SK-N-SH (cell line): ENCODE results near the gene MRPS15.
"Not testable (repeated sequence)": the region's sequence is repeated elsewhere in the genome, so short reads cannot be mapped to it uniquely, and the experiment has no call there.

Experiments used
- CHD2 ChIP-seq: fragments of 150-350 bp; IDR thresholded peaks from 2 replicates; pipeline ENCODE4 v1.6.1; 2018; ENCODE audit warnings: low read length; ENCODE audit not compliant: partially characterized antibody
- EP300 ChIP-seq, 2 experiments: IDR thresholded peaks; 2 replicates each; pipeline versions ENCODE4 v1.4.0 to v1.6.1; 2012; ENCODE audit warnings: borderline replicate concordance in 1 of 2, low read depth in 1 of 2, low read length in 1 of 2
- GABPA ChIP-seq: IDR thresholded peaks from 2 replicates; pipeline ENCODE4 v1.4.0; 2012; ENCODE audit warnings: low read depth, mild to moderate bottlenecking
- POLR2AphosphoS5 ChIP-seq: IDR thresholded peaks from 2 replicates; pipeline ENCODE4 v1.6.1; 2012; ENCODE audit warnings: low read depth, low read length
- RFX5 ChIP-seq: IDR thresholded peaks from 2 replicates; pipeline ENCODE4 v1.6.1; 2012; ENCODE audit warnings: mild to moderate bottlenecking, improper control_type of control experiment, low read length
- RXRA ChIP-seq: IDR thresholded peaks from 2 replicates; pipeline ENCODE4 v1.4.0; 2012; ENCODE audit warnings: low read depth, mild to moderate bottlenecking, borderline replicate concordance
- TEAD4 ChIP-seq: IDR thresholded peaks from 2 replicates; pipeline ENCODE4 v1.4.0; 2012; ENCODE audit warnings: mild to moderate bottlenecking, borderline replicate concordance; ENCODE audit not compliant: insufficient read depth
- YY1 ChIP-seq: IDR thresholded peaks from 2 replicates; pipeline ENCODE4 v1.4.0; 2012; ENCODE audit warnings: low read depth, mild to moderate bottlenecking
- TF ChIP-seq, protein P1 (sequence below): fragments of 200-600 bp; sonication (generic); IDR thresholded peaks from 2 replicates; pipeline ENCODE4 v1.6.1; 2017; ENCODE audit warnings: antibody characterized with exemption, mild to moderate bottlenecking, moderate library complexity
- TF ChIP-seq, protein P2 (sequence below): IDR thresholded peaks from 2 replicates; pipeline ENCODE4 v1.4.0; 2012; ENCODE audit warnings: low read depth, borderline replicate concordance
- TF ChIP-seq, protein P3 (sequence below): IDR thresholded peaks from 2 replicates; pipeline ENCODE4; 2012
- TF ChIP-seq, protein P4 (sequence below): IDR thresholded peaks from 2 replicates; pipeline ENCODE4 v1.4.0; 2012; ENCODE audit warnings: low read depth

DNA sequence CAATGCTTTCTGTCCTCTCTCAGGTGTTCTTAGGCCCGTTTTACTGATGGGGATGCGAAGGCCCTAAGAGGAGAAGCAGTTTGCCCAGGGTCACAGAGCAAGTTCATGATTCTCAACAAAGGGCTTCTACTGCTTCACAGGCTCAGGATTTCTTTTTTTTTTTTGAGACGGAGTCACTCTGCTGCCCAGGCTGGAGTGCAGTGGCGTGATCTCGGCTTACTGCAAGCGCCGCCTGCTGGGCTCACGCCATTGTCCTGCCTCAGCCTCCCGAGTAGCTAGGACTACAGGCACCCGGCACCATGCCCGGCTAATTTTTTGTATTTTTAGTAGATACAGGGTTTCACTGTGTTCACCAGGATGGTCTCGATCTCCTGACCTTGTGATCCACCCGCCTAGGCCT, 13.4 kb upstream of the MRPS15 start:
- not testable (repeated sequence) for TF ChIP-seq EP300 (IDR thresholded peaks at IDR 0.05; ENCODE audit: borderline replicate concordance in 1 of 2, low read depth in 1 of 2, low read length in 1 of 2); RXRA; GABPA; POLR2AphosphoS5; CHD2; YY1; RFX5; TEAD4
- TF ChIP-seq, protein P1, sequence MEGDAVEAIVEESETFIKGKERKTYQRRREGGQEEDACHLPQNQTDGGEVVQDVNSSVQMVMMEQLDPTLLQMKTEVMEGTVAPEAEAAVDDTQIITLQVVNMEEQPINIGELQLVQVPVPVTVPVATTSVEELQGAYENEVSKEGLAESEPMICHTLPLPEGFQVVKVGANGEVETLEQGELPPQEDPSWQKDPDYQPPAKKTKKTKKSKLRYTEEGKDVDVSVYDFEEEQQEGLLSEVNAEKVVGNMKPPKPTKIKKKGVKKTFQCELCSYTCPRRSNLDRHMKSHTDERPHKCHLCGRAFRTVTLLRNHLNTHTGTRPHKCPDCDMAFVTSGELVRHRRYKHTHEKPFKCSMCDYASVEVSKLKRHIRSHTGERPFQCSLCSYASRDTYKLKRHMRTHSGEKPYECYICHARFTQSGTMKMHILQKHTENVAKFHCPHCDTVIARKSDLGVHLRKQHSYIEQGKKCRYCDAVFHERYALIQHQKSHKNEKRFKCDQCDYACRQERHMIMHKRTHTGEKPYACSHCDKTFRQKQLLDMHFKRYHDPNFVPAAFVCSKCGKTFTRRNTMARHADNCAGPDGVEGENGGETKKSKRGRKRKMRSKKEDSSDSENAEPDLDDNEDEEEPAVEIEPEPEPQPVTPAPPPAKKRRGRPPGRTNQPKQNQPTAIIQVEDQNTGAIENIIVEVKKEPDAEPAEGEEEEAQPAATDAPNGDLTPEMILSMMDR, result not testable (repeated sequence)
- TF ChIP-seq, protein P2, sequence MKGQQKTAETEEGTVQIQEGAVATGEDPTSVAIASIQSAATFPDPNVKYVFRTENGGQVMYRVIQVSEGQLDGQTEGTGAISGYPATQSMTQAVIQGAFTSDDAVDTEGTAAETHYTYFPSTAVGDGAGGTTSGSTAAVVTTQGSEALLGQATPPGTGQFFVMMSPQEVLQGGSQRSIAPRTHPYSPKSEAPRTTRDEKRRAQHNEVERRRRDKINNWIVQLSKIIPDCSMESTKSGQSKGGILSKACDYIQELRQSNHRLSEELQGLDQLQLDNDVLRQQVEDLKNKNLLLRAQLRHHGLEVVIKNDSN, result not testable (repeated sequence)
- TF ChIP-seq, protein P3, sequence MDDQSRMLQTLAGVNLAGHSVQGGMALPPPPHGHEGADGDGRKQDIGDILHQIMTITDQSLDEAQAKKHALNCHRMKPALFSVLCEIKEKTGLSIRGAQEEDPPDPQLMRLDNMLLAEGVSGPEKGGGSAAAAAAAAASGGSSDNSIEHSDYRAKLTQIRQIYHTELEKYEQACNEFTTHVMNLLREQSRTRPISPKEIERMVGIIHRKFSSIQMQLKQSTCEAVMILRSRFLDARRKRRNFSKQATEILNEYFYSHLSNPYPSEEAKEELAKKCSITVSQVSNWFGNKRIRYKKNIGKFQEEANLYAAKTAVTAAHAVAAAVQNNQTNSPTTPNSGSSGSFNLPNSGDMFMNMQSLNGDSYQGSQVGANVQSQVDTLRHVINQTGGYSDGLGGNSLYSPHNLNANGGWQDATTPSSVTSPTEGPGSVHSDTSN, result not testable (repeated sequence)
- TF ChIP-seq, protein P4, sequence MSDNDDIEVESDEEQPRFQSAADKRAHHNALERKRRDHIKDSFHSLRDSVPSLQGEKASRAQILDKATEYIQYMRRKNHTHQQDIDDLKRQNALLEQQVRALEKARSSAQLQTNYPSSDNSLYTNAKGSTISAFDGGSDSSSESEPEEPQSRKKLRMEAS, result not testable (repeated sequence)
